Activated T-cell treated with anti-CD3 and anti-CD28 coated beads, Interleukin-2, amount 50 U/mL, for 24 hours (primary cell): ENCODE measurements around the gene ATXN1.
"Not testable (repeated sequence)": the region's sequence is repeated elsewhere in the genome, so short reads cannot be mapped to it uniquely, and the experiment has no call there.

ENCODE experiments used
- DNase-seq: peaks from one replicate; pipeline ENCODE4 v3.0.0-alpha.2; 2020
- H3K27ac Mint-ChIP-seq: 2 replicates; pipeline ENCODE4 v1.8.0; 2020; ENCODE audit warnings: mild to moderate bottlenecking, mixed read lengths
- H3K27me3 Mint-ChIP-seq: 2 replicates; pipeline ENCODE4 v1.8.0; 2020; ENCODE audit warnings: mixed read lengths
- H3K36me3 Mint-ChIP-seq: 2 replicates; pipeline ENCODE4 v1.8.0; 2020; ENCODE audit warnings: low read depth, mixed read lengths
- H3K4me1 Mint-ChIP-seq: 2 replicates; pipeline ENCODE4 v1.8.0; 2020; ENCODE audit warnings: low read depth, mixed read lengths
- H3K4me3 Mint-ChIP-seq: 2 replicates; pipeline ENCODE4 v1.8.0; 2020; ENCODE audit warnings: mild to moderate bottlenecking, moderate library complexity, mixed read lengths
- H3K9me3 Mint-ChIP-seq: 2 replicates; pipeline ENCODE4 v1.8.0; 2020; ENCODE audit warnings: mixed read lengths

Gene ATXN1

DNA sequence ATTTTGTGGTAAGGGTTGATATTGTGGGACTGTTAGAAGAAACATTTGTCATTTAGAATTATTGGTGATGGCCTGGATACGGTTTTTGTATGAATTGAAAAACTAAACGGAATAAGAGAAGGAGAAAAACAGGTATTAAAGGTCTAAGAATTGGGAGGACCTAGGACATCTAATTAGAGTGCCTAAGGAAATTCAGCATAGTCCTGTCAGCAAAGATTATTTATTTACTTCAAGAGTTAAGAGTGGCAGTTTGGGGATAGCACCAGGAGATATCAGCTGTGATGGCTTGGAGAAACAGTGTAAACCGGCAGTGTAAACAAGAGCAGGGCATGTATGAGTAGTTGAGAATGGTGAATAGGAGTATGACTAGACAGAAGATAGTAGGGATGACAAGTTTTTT lies 501.7 kb downstream of the ATXN1 start:
- not testable (repeated sequence) for DNase-seq, H3K27me3 Mint-ChIP-seq, H3K4me3 Mint-ChIP-seq, H3K27ac Mint-ChIP-seq, H3K36me3 Mint-ChIP-seq, H3K4me1 Mint-ChIP-seq, H3K9me3 Mint-ChIP-seq

DNA sequence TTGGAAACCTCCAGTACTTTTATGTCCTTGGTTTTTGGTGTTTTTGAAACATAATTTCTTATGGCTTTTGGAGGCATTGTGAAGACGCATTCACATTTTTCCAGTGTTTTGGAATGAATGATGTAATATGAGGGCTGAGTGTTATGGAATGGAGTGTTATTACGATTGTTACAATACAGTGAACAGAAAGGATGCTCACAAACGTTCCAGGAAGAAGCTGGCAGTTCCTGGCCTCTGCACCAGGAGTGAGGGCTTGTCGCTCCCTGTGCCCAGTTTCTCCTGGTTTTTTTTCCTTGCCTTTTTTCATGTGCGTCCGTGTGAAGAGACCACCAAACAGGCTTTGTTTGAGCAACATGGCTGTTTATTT lies 502.6 kb downstream of the ATXN1 start:
- H3K36me3 Mint-ChIP-seq: no peaks in the 10 kb centered on the region
- no peak for DNase-seq
- H3K27me3 Mint-ChIP-seq: no peaks in the 10 kb centered on the region
- H3K4me1 Mint-ChIP-seq: peaks cover 4% of the 10 kb centered on the region
- no peak overlapping the region for H3K4me3 Mint-ChIP-seq
- H3K27ac Mint-ChIP-seq: no peak overlapping the region
- H3K9me3 Mint-ChIP-seq: no peaks in the 10 kb centered on the region

- H3K9me3 Mint-ChIP-seq: no peaks in the 10 kb centered on the region
- DNase-seq: no peak
- no peak overlapping the region for H3K4me3 Mint-ChIP-seq
- H3K36me3 Mint-ChIP-seq: no peaks in the 10 kb centered on the region
- H3K4me1 Mint-ChIP-seq: peaks cover 4% of the 10 kb centered on the region
- no peak overlapping the region for H3K27ac Mint-ChIP-seq
- no peaks in the 10 kb centered on the region for H3K27me3 Mint-ChIP-seq
Observed at GRCh38 chr6:16257999-16258708, 503.1 kb downstream of the ATXN1 start.

DNA sequence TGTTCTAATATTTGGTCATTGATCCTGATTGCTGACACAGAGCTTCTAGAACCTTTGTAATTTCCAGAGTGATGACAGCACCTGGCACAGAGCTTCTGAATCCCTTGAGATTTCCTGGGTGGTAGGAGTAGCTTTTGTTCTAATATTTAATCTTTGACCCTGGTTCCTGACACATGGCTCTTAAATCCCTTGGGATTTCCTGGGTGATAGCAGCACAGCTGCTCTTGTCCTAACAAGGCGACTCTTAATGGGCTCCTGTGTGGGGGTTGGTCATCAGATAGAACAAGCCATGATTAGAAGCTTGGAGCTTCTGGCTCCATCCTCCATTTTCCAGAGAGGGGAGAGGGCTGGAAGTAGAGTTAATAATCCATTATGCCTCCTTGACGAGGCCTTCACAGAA lies 504.5 kb downstream of the ATXN1 start:
- H3K4me1 Mint-ChIP-seq: peaks cover 4% of the 10 kb centered on the region
- no peak overlapping the region for H3K27ac Mint-ChIP-seq
- DNase-seq: no peak
- no peaks in the 10 kb centered on the region for H3K36me3 Mint-ChIP-seq
- H3K4me3 Mint-ChIP-seq: no peak overlapping the region
- no peaks in the 10 kb centered on the region for H3K27me3 Mint-ChIP-seq
- no peaks in the 10 kb centered on the region for H3K9me3 Mint-ChIP-seq

GRCh38 chr6:16254535-16254934 lies 506.7 kb downstream of the ATXN1 start:
- no peaks in the 10 kb centered on the region for H3K36me3 Mint-ChIP-seq
- H3K9me3 Mint-ChIP-seq: no peaks in the 10 kb centered on the region
- H3K4me1 Mint-ChIP-seq: peaks cover 4% of the 10 kb centered on the region
- no peaks in the 10 kb centered on the region for H3K27me3 Mint-ChIP-seq
- no peak for DNase-seq
- H3K27ac Mint-ChIP-seq: no peak overlapping the region
- H3K4me3 Mint-ChIP-seq: no peak overlapping the region

GRCh38 chr6:16253399-16254144 lies 507.7 kb downstream of the ATXN1 start:
- Mint-ChIP-seq H3K27me3 (no peaks in the 10 kb centered on the region), H3K4me1 (peaks cover 4% of the 10 kb centered on the region), H3K27ac (no peak overlapping the region), H3K4me3 (no peak overlapping the region), H3K9me3 (no peaks in the 10 kb centered on the region), H3K36me3 (no peaks in the 10 kb centered on the region)
- DNase-seq: no peak

GRCh38 chr6:16252686-16253299 lies 508.5 kb downstream of the ATXN1 start:
- Mint-ChIP-seq H3K27ac (no peak overlapping the region), H3K9me3 (no peaks in the 10 kb centered on the region), H3K36me3 (no peaks in the 10 kb centered on the region), H3K4me3 (no peak overlapping the region), H3K4me1 (no peaks in the 10 kb centered on the region), H3K27me3 (no peaks in the 10 kb centered on the region)
- DNase-seq: no peak

GRCh38 chr6:16251706-16252105 lies 509.6 kb downstream of the ATXN1 start:
- no peaks in the 10 kb centered on the region for H3K4me1 Mint-ChIP-seq
- no peaks in the 10 kb centered on the region for H3K9me3 Mint-ChIP-seq
- no peak overlapping the region for H3K27ac Mint-ChIP-seq
- DNase-seq: no peak
- no peak overlapping the region for H3K4me3 Mint-ChIP-seq
- H3K36me3 Mint-ChIP-seq: no peaks in the 10 kb centered on the region
- no peaks in the 10 kb centered on the region for H3K27me3 Mint-ChIP-seq

- H3K36me3 Mint-ChIP-seq: no peaks in the 10 kb centered on the region
- no peak overlapping the region for H3K27ac Mint-ChIP-seq
- H3K27me3 Mint-ChIP-seq: no peaks in the 10 kb centered on the region
- H3K4me3 Mint-ChIP-seq: no peak overlapping the region
- no peaks in the 10 kb centered on the region for H3K4me1 Mint-ChIP-seq
- H3K9me3 Mint-ChIP-seq: no peaks in the 10 kb centered on the region
- DNase-seq: no peak
Observed at GRCh38 chr6:16249971-16250370, 511.3 kb downstream of the ATXN1 start.
